HG03159 (cell line): ENCODE measurements around the gene VEPH1.

ENCODE experiments used
- ATAC-seq: cut with Tn5 transposase; IDR thresholded peaks from one replicate; pipeline ENCODE4 v1.9.1; 2021; ENCODE audit warnings: mild to moderate bottlenecking, moderate library complexity; ENCODE audit not compliant: unreplicated experiment

Gene VEPH1

DNA sequence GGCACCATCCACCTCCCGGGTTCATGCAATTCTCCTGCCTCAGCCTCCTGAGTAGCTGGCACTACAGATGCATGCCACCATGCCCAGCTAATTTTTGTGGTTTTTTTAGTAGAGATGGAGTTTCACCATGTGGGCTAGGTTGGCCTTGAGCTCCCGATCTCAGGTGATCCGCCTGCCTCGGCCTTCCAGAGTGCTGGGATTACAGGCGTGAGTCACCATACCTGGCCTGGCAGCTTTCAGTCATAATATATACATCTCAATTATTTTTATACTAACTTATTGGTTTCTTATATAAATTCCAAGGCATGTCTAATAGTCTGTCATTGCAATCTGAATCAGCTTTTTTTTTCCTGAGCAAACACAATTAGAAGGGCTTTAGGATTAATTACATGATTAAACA is 269.3 kb downstream of the VEPH1 start:
- no peak for ATAC-seq

DNA sequence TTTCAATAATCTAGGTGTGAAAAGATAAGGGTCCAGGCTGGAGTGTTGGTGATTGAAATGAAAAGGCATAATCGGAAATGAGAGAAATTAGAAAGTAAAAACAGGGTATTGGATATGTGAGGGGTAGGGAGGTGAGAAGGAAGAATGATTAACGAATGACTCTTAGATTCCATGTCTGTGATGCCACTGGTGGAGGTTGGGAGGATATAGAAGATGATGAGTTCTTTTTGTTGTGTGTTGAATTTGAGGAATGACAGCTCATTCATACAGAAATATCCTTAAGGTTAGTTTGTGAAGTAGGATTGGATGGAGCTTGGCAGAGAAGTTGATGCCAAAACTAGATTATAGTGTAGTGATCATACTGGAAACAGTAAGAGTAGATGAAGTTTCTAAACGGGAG is 271.1 kb downstream of the VEPH1 start:
- no peak for ATAC-seq

DNA sequence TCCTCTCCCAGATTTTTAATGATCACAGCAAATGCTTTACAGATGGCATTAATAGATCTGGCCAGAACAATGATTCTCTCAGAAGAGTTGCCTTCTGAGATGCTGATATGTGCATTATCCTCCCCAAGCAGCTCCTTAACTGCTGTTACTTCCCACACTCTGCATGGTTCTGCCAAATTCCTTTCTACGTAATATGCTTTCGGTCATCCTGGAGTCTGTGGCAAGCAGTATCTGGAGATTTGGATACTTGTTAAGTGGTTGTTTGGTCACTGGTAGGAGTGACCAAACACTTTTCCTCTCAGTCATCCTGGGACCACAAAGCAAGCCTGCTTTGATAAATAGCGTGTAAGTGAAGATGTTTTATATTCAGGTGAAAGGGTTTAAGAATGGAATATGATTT is 272.1 kb downstream of the VEPH1 start:
- no peak for ATAC-seq

DNA sequence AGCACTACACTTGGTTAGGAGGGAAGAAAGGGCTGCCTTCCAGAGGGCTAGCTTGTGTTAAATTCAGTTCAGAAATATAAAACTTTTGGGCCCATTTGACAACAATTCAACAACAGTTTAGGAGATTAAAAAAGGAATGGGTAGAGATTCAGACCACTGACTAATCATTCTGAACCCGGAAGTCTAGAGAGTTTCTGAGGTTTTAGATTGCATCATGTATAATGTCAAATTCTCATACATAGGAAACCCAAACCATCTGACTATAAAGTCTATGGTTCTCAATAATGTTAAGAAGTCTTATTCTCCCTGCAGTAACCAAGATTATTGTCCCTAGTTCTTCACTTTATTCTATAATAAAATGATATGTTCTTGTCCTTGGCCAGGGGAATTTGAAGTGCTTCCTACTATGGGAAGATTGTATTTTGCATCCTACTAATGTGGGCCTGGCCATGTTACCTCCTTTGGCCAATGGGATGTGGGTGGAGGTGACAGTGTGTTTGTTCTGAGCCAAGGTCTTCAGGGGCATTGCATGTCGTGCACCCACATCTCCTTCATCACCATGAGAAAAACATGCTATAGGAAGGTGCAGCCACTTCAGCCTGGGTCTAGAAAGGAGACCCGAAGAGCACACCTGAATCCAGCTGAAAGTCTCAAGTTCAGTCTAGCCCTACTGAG is 276.9 kb downstream of the VEPH1 start:
- ATAC-seq = no peak

DNA sequence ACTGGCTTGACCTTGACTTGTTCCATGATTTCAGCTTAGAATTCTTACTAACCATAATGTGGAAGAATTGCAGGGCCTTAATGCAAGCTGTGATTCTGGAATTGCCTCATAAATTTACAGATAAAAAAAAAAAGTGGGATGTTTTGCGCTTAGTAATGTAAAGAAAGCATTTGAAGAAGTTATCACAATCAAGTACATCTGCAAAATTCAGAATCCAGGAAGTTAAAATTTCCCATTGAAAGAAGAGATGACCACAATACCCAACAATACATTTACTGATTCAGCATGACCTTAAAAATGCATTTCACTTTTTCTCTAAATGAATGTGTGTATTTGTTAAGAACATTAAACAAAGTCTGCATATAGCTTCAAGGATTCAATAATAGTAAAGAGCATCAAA is 278.2 kb downstream of the VEPH1 start:
- ATAC-seq = no peak

DNA sequence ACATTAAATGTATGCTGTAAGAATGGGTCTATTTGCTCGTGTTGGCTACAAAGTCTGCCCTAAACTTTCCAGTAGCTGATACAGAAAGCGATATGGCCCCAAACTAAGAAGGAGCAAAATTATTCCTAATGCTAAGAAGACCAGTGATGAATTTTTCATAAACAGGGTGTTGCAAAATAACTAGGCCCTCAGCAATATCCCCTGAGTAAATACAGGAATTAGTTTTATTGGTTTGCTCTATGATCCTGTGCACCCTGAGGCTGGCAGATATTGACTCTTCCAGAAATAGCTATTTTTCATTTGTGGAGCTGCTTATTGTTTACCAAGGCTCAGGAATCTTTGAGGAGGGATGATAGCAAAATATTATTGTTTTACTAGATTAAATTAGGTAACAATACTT is 282.3 kb downstream of the VEPH1 start:
- ATAC-seq = no peak

DNA sequence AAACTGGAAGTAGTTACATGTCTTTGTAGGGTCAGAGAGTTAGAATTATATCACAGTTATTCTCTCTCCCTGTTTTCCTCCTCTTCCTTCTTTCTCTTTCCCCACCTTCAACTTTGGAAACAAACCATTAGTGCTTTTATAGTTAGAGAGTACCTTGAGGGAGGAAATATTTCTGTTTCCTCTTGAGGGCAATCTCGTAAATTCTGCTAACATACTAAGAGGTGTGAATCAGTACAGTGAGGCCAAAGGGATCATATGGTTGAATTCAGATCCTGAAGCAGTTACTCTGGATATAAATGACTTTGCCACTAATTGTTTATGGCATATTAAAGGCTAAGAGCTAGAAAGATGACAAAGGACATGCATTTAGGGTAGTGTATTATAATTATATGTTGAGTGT is 283.0 kb downstream of the VEPH1 start:
- ATAC-seq = no peak

DNA sequence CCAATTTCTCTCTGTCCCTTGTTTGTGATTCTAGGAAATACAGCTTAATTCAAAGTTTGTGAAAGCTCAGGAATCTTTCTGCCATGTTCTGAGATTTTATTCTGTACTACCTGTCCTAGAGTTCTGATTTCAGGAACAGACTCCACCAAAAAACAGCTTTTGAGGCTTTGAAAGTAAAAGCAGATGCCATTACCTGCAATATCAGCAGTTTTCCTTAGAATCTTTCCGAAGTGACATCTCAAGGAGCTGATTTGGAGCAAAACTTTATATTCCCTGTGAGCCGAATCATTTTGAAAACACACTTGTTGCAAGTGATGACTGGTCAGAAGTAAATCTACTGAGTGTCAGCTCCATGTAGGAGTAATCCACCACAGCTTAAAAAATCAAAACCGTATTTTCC is 284.0 kb downstream of the VEPH1 start:
- ATAC-seq = no peak
